ENCODE measurements around the gene HNRNPH1. TPM values are rescaled to one million over a fixed set of nuclear protein-coding genes. Genes with fewer than 3 reads are reported as not detected.

HNRNPH1 gene
- total RNA-seq, 1 donor from 2014 or later: 458 TPM

DNA sequence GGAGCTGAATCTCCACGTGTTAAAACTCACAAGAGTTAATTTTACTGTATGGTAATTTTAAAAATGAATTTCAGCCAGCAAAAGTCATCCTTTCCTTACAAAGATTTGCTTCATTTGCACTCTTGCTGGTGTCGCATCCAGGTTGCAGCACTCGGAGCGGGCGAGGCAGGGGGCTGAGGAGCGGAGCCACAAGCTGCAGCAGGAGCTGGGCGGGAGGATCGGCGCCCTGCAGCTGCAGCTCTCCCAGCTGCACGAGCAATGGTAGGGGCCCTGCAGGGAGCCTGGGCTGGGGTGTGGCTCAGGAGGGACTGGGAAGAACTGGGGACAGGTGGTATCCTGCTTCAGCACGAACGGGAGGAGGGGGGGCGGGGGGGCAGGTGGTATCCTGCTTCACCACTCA, 27.1 kb downstream of the HNRNPH1 start:
- H3K4me1 Mint-ChIP-seq (ENCODE audit: low read depth, unreplicated experiment): no peaks in the 10 kb centered on the region
- H3K4me3 Mint-ChIP-seq (ENCODE audit: unreplicated experiment): no peak overlapping the region
- FAIRE-seq: no peak
- Histone ChIP-seq H3K36me3 (ENCODE audit: insufficient read depth, low read length) (peaks cover 40% of the 10 kb centered on the region), H2AFZ (ENCODE audit: low read depth, low read length) (no peak overlapping the region), H3K79me2 (ENCODE audit: insufficient read depth, low read length) (no peaks in the 10 kb centered on the region), H3K9me3 (ENCODE audit: insufficient read depth, low read depth, low read length) (no peaks in the 10 kb centered on the region), H3K9ac (ENCODE audit: low read length) (no peak overlapping the region), H3K4me2 (ENCODE audit: low read length) (no peak overlapping the region), H3K27ac (ENCODE audit: low read depth, low read length) (no peak overlapping the region), H3K4me3 (ENCODE audit: insufficient read depth, low read depth, low read length) (no peak overlapping the region), H4K20me1 (ENCODE audit: insufficient read depth, low read length) (no peaks in the 10 kb centered on the region), H3K4me1 (ENCODE audit: insufficient read depth, low read length) (peaks cover 5% of the 10 kb centered on the region), H3K27me3 (ENCODE audit: insufficient read depth, low read length) (no peaks in the 10 kb centered on the region)
- no peak overlapping the region for H3K27ac Mint-ChIP-seq (ENCODE audit: unreplicated experiment)
- no peak for DNase-seq (ENCODE audit: low read depth)
- no peaks in the 10 kb centered on the region for H3K9me3 Mint-ChIP-seq (ENCODE audit: unreplicated experiment)
- TF ChIP-seq CTCF (IDR thresholded peaks at IDR 0.05; ENCODE audit: insufficient read depth, low read depth, low read length) (no peak), EZH2 (IDR thresholded peaks at IDR 0.05; ENCODE audit: insufficient read depth, low read length) (no peak)
- H3K27me3 Mint-ChIP-seq (ENCODE audit: low read depth, unreplicated experiment): no peaks in the 10 kb centered on the region
- H3K36me3 Mint-ChIP-seq (ENCODE audit: low read depth, unreplicated experiment): peaks cover 24% of the 10 kb centered on the region

GRCh38 chr5:179595916-179596315, 27.6 kb downstream of the HNRNPH1 start:
- H3K4me3 Mint-ChIP-seq (ENCODE audit: unreplicated experiment): no peak overlapping the region
- DNase-seq (ENCODE audit: low read depth) (peak; percentile 66), FAIRE-seq (no peak)
- Histone ChIP-seq H3K79me2 (ENCODE audit: insufficient read depth, low read length) (no peaks in the 10 kb centered on the region), H3K36me3 (ENCODE audit: insufficient read depth, low read length) (peaks cover 40% of the 10 kb centered on the region), H4K20me1 (ENCODE audit: insufficient read depth, low read length) (no peaks in the 10 kb centered on the region), H3K27me3 (ENCODE audit: insufficient read depth, low read length) (no peaks in the 10 kb centered on the region), H3K4me3 (ENCODE audit: insufficient read depth, low read depth, low read length) (no peak overlapping the region), H3K9me3 (ENCODE audit: insufficient read depth, low read depth, low read length) (no peaks in the 10 kb centered on the region), H3K4me1 (ENCODE audit: insufficient read depth, low read length) (peaks cover 5% of the 10 kb centered on the region), H3K4me2 (ENCODE audit: low read length) (no peak overlapping the region), H3K9ac (ENCODE audit: low read length) (no peak overlapping the region), H2AFZ (ENCODE audit: low read depth, low read length) (no peak overlapping the region), H3K27ac (ENCODE audit: low read depth, low read length) (no peak overlapping the region)
- H3K27ac Mint-ChIP-seq (ENCODE audit: unreplicated experiment): no peak overlapping the region
- no peak for TF ChIP-seq CTCF (IDR thresholded peaks at IDR 0.05; ENCODE audit: insufficient read depth, low read depth, low read length)
- TF ChIP-seq EZH2 (IDR thresholded peaks at IDR 0.05; ENCODE audit: insufficient read depth, low read length): no peak
- peaks cover 25% of the 10 kb centered on the region for H3K36me3 Mint-ChIP-seq (ENCODE audit: low read depth, unreplicated experiment)
- H3K4me1 Mint-ChIP-seq (ENCODE audit: low read depth, unreplicated experiment): no peaks in the 10 kb centered on the region
- no peaks in the 10 kb centered on the region for H3K9me3 Mint-ChIP-seq (ENCODE audit: unreplicated experiment)
- H3K27me3 Mint-ChIP-seq (ENCODE audit: low read depth, unreplicated experiment): no peaks in the 10 kb centered on the region

DNA sequence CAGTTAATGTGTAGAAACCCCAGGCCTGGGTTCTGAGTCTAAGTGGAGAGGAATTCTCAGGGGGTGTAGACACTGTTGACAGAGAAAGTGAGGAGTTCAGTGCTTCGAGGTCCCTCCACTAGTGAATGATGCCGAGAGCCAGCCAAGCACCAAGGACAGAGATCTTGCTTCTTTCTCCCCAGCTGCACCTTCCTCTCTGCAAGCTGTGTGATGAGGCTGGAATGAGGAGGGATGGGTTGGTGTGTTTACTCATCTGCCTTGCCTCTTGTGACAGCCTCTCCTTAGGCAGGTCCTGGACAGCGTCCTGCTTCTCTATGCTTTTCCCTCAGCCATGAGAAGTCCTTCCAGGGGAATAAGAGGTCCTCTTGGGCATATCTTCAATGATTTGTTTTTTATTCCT, 35.3 kb downstream of the HNRNPH1 start:
- no peak overlapping the region for H3K27ac Mint-ChIP-seq (ENCODE audit: unreplicated experiment)
- H3K4me3 Mint-ChIP-seq (ENCODE audit: unreplicated experiment): no peak overlapping the region
- no peaks in the 10 kb centered on the region for H3K9me3 ChIP-seq (ENCODE audit: insufficient read depth, low read depth, low read length)
- peaks cover 5% of the 10 kb centered on the region for H3K4me1 Mint-ChIP-seq (ENCODE audit: low read depth, unreplicated experiment)
- H2AFZ ChIP-seq (ENCODE audit: low read depth, low read length): no peak overlapping the region
- no peak for TF ChIP-seq EZH2 (IDR thresholded peaks at IDR 0.05; ENCODE audit: insufficient read depth, low read length)
- no peak for TF ChIP-seq CTCF (IDR thresholded peaks at IDR 0.05; ENCODE audit: insufficient read depth, low read depth, low read length)
- peaks cover 23% of the 10 kb centered on the region for H3K36me3 ChIP-seq (ENCODE audit: insufficient read depth, low read length)
- H3K9me3 Mint-ChIP-seq (ENCODE audit: unreplicated experiment): no peaks in the 10 kb centered on the region
- peaks cover 7% of the 10 kb centered on the region for H4K20me1 ChIP-seq (ENCODE audit: insufficient read depth, low read length)
- H3K4me1 ChIP-seq (ENCODE audit: insufficient read depth, low read length): peaks cover 4% of the 10 kb centered on the region
- no peak overlapping the region for H3K4me3 ChIP-seq (ENCODE audit: insufficient read depth, low read depth, low read length)
- no peak overlapping the region for H3K4me2 ChIP-seq (ENCODE audit: low read length)
- no peak overlapping the region for H3K27ac ChIP-seq (ENCODE audit: low read depth, low read length)
- no peaks in the 10 kb centered on the region for H3K79me2 ChIP-seq (ENCODE audit: insufficient read depth, low read length)
- FAIRE-seq: no peak
- no peak for DNase-seq (ENCODE audit: low read depth)
- H3K27me3 Mint-ChIP-seq (ENCODE audit: low read depth, unreplicated experiment): no peaks in the 10 kb centered on the region
- H3K27me3 ChIP-seq (ENCODE audit: insufficient read depth, low read length): no peaks in the 10 kb centered on the region
- no peak overlapping the region for H3K9ac ChIP-seq (ENCODE audit: low read length)
- H3K36me3 Mint-ChIP-seq (ENCODE audit: low read depth, unreplicated experiment): peaks cover 11% of the 10 kb centered on the region
